GM19023 (cell line): Measurements from ENCODE around the gene CYP27B1.

Experiments
- ATAC-seq: cut with Tn5 transposase; IDR thresholded peaks from one replicate; pipeline ENCODE4 v1.9.1; 2021; ENCODE audit warnings: mild to moderate bottlenecking, moderate library complexity; ENCODE audit not compliant: unreplicated experiment

CYP27B1 gene

DNA sequence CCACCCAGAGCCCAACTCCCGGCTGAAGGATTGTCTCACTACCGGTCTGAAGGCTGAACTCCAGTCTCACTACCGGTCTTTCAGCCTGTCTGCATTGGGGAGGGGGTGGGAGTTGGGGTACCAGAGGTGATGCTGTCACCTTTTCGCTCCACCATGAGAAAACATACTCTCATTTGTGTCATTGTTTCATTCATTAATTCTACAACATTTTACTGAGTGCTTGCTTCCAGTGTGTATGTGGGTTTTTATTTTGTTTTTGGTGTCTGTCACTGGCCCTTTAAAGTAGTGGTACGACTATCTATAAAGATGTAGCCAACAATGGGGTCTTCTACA lies 14.2 kb downstream of the CYP27B1 start:
- no peak for ATAC-seq

DNA sequence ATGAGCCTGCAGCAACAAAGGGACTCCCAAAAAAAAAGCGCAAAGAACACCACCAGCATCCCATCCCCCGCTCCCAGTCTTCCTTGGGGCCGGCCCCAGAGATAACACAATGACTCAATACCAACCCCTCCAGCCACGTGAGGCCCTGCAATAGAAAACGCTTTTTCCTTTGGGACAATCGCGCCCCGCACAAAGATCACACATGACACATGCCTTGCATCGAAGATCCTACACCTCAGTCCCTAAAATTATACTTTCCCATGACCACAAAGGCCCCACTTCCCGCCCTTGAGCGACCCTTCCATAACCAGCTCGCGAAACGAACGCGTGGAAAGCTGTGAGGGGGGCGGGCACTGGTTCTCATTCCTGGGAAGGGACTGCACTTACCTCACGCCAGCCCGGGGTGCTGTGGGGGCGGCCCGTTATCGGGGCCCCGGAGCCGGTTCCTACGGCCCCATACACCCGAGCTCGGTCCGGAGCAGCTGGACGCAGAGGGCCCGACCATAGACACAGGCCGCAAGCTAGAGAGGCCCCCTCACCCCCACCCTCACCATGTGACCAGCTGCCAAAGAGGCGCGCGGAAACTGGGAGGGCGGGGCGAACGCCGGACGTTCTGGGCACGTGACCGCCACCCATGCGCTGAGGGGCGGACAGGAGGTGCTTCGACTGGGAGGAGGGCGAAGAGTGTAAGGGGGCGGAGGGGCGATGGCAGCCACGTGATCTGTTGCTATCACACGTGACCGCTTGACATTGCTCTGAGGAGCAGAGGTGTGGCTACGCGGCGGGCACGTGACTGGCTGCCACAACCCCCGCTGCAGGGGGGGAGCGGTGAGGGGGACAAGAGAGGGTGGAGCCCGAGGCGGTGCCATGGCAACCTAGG lies 14.8 kb downstream of the CYP27B1 start, which contains the start of gene CDK4:
Gene CDK4 (minus strand): TSS at position 523 of the 880 bp plus-strand sequence. CDS start 593 bp downstream, outside the sequence.
- ATAC-seq, result peak; percentile 69

DNA sequence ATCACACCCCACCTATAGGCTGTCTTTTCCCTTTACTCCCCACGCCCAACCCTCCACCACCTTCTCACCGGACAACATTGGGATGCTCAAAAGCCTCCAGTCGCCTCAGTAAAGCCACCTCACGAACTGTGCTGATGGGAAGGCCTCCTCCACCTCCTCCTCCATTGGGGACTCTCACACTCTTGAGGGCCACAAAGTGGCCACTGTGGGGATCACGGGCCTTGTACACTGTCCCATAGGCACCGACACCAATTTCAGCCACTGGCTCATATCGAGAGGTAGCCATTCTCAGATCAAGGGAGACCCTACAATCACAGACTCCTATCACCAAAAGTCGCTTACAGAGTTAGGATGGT lies 15.5 kb downstream of the CYP27B1 start:
- ATAC-seq, result no peak

DNA sequence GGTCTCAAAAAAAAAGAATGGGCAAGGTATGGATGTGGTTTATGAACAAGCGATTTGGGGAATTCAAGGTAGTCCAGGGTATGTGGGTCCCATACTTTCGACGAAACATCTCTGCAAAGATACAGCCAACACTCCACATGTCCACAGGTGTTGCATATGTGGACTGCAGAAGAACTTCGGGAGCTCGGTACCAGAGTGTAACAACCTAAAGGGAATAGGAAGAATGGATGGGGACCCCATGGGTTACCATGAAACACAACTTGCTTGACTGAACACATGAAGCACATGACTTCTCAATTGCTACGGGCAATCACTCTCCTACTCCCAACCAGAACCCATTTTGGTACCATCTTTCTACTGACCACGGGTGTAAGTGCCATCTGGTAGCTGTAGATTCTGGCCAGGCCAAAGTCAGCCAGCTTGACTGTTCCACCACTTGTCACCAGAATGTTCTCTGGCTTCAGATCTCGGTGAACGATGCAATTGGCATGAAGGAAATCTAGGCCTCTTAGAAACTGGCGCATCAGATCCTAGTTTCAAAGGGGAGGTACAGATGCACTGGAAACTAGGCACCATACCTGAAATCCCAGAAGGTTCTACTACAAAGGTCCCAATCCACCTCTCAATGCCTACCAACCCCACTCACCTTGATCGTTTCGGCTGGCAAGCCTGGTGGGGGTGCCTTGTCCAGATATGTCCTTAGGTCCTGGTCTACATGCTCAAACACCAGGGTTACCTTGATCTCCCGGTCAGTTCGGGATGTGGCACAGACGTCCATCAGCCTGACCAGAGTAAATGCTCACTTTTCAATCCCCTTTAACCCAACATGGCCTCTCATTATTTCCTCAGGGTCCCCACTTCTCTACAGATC lies 16.1 kb downstream of the CYP27B1 start:
- ATAC-seq, result no peak

DNA sequence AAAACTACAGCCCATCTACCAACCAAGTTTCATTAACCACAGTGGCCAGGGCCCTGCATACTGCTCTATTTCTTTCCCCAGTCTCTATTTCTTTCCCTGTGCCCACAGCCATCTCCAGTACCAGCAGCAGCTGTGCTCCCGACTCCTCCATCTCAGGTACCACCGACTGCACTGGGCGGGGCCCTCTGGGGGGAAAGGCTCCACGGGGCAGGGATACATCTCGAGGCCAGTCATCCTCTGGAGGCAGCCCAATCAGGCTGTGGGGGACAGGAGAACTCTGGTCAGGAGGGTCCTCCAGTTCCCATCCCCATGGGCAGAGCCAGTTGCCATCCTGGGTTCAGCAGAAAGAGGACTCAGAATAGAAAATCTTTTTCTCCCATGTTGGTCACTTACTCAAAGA lies 17.8 kb downstream of the CYP27B1 start:
- ATAC-seq, result no peak

DNA sequence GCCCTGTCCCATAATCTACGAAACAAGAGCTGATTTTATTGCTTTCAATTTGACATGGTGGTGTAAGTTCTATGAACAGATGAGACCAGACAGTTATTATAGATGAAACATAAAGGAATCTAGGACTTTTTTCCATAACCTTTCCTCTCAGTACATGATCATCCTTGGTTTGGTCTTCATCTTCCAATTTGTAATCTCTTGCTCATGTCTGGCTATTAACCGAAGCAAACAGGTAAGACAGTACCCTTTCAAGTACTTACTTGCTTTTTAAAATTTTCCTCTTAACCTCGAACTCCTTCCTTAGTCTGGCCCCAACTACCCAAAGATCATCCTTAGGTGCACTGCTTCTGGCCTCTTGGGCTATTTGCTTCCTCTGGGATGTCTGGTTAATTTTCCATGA lies 20.9 kb downstream of the CYP27B1 start:
- ATAC-seq, result no peak

DNA sequence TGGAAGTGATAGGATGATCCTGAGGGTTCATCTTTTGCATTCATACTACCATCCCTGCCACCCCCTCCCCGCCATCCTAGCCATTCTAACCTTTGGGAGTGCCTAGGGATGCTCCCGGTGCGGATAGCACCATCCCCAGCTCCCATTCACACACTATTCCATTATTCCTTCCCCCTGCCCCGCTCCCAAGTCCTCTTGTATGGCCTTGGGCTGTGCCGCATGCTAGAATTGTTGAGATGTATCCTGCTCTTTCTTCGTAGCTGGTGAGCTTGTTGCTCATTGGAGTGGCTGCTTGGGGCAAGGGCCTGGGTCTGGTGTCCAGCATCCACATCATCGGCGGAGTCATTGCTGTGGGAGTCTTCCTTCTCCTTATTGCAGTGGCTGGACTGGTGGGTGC lies 21.4 kb downstream of the CYP27B1 start:
- no peak for ATAC-seq

DNA sequence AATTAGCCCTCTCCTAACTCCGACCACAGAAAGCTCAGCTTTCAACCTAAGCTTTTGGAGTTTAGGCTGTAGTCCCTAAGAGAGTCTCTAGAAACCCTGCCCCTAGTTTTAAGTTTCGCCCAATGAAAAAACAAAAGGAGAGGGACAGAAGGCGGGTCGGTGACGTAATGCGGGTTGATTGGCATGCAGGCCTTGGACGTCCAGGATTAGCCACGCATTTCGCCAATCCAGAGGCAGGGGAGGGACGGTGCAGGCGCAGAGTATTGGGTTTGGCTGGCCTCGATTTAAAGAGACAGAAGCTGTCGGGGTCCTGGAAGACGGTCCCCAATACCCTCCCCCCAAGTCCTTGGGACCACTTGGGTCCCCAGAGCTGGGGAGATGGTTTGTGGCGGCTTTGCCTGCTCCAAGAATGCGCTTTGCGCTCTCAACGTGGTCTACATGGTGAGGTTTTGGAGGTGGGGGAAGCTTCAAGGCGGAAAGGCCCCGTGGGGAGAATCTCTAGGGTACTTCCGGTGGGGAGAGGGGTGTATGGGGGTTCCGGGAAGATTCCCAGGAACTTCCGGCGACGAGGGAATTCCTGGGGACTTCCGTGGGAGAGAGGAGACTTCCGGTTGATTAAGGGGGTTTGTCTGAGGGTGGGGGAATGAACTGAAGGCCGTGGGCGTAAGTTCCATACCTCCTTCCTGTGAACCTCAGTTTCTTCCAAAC lies 21.9 kb downstream of the CYP27B1 start, which contains the start of gene TSPAN31:
Gene TSPAN31 (plus strand): TSS at position 263 of the 708 bp plus-strand sequence. CDS start 116 bp downstream, at position 379.
- peak; percentile 85 for ATAC-seq

DNA sequence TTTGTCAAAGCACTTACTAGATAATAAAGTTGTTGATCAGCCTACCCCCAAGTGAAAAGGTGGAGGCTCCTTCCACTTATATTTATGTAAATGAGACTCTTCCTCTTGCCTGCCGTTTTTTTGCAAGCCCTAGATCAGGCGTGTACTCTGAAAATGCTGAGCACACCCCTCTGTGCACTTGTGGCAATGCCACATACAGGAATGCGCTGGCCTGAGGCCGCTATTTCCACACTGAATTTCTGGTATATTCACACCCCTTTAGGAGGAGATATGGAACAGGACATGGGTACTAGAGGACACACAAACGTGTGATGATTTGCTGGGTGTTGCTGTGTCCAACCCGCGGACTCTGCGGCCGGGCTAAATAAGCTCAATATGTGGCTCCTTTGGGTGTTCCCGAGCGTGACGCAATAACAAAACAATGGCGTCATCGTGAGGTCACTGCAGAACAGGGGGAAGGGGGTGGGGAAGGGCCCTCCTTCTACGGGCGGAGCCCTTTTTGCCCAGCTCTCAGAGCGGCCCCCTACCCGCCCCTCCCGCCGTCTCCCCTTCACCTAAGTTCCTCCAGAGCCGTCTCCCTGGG lies 22.6 kb downstream of the CYP27B1 start:
- peak; percentile 33 for ATAC-seq

DNA sequence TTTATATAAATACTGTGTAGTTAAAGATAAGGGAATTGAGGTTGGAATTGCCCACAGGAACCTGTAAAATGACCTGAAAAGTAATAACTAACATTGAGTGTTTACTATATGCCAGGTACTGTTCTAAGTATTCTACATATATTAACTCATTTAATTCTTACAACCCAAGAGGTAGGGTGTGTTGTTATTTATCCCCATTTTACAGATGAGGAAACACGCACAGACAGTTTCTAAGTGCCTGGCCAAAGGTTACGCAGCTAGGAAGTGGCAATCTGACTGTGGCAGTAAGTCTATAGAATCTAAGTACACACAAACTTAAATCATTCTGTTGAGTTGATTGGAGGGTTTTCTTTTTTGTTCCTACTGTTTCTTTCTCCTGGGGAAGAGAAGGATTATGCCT lies 23.1 kb downstream of the CYP27B1 start:
- ATAC-seq, result no peak

DNA sequence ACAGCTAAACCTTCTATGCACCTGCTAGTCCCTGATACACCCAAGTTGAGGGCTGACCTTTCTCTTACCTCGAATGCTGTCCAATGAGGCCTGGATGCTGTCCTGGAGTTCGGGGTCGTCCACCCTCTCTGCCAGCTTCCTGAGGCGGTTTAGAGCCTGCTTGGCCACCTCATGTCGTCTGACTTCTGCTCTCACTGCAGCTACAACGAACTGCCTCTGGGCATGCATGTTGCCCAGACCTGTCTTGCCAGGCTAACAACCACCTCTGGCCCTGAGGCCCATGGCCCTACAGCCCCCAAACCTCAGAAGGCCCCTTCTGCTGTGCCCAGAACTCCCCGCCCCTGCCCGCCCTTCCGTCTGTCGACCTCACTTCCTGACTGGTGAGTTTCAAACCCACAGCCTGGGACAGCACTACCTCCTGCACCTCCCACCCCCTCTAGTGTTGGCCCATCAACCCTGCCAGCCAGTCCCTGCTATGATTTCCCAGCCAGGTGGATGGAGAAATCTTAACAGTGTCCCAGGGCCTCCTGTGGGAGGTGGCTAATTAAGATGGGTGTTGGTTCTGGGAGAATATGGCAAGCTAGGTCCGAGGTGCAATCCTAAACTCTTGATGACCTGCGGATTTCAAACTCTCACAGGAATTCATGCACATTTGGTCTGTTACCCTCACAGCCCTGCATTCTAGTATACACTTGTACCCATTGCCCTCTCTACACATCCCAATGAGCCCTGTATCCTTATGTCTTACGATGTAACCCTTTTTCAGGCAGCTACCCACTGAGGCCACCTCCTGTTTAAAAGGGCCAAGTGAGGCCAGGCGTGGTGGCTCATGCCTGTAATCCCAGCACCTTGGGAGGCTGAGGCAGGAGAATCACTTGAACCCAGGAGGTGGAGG lies 24.8 kb downstream of the CYP27B1 start:
- ATAC-seq, result peak; percentile 51

DNA sequence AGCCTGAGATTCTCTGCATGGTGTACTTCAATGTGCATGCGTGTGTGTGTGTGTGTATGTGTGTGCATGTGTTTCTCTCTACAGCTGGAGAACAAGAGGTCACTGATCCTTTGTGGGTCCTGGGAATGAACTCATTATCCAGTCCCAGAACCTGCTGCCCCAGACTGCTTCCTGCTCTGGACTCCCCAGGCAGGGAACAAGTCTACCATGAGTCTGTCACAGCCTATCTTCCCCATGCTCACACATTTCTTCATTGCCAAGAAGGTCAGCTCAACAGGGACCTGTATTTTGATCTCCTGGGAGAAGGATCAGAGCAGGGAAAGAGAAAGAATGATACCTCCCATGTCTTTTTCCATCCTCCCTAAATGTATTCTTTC lies 25.5 kb downstream of the CYP27B1 start:
- no peak for ATAC-seq

DNA sequence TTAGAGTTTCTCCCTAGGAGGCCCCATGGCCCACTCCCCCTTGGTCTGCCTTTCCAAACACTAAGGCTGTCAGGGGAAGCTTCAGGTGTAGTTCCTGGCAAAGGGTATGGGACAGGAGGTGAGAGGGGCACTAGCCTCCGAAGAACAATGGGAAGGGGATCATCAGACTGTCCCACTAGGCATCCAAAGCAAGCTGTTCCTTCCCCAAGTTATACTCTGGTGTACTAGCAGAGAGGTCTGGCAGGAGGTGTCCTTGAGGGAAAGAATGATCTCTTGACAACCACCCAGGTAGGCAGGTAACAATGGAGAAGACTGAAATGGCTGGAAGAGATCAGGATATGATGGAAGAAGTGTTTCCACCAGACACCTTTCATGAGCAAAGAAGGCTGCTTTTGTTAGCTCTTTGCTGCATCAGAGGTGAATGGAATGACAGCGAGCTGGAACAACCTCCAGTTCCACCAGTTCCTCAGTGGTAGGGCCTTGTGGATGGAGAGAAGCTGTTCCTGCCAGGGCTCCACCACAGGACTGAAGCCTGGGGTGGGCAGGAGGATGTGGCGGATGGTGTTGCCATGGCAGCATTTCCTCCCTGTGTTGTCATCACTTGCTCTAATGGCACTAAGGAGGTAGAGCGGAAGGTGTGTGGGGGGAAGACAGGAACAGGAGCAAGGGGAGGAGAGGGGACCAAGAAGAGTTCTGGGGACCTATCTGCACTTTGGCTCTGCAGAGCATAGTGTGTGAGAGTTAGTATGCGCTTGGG lies 26.0 kb downstream of the CYP27B1 start:
- ATAC-seq, result peak; percentile 30

DNA sequence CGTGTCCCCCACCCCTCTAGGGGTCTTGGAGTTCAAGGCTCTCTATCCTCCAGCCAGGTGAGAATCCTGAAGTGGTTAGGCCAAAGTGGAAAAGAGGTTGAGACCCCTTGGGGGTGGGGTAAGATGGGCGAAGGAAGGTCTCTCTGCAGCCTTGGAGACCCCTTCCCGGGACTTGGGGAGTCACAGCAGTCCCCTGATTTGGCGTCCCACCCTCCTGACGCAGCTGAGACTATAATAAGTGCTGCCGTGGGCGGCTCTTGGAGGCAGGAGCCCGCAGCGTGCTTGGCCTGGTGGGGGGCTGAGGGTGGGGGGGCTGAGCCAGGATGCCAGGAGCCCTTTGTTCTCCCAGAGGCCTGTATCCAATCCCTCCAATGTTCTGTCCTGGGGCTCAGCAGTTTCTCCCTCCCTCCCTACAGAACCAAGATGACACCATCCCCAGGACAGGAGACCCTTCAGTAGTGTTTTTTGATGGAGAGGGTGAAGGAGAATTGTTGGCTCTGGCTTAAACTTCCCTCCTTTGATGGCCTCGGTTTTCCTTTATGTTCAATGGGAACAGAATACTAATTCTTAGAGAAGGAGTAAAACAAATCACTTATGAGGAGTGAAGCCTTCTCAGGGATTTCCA lies 26.9 kb downstream of the CYP27B1 start:
- ATAC-seq, result no peak

DNA sequence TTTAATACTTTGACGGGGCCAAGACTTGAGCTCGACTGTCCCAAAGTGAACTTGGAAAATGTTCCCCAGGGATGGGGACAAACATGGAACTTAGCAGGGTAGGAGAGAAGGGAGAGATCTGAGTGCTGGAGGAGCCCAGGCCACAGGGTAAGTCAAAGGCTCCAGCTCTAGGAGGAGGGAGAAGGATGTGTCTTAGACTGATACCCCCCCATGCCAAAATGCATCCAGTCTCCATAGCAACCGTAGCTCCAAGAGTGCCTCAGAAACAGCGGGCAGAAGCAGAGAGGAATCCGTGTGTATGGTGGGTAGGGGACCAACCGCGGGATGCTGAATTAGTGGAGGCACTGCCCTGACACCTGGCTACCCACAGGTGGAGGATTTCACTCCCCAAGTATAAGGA lies 27.5 kb downstream of the CYP27B1 start:
- no peak for ATAC-seq

DNA sequence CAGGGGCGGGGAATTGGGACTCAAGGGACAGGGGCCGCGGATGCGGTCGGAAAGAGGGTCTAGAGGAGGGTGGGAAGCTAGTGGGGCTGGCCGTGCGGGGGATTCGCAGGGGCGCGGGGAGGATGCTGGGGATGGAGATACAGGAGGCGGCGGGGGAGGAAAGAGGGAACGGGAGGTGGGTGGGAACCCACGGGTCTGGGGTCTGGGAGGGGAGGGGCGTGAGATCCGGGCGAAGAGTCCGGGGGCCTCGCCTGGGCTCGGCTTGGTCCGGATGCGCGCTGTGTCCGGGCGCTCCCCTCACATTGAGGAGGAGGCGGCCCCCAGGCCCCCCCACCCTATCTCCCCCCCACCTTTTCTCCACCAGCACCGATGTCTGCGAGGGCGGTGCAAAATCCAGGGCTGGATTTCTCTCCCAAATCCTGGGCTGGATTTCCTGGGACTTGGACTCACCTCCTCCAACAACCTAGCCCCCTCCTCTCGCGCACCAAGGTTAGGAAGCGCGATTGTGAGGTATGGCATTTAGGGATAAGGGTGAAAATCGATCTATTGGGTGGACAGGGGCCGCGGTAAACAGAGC lies 28.1 kb downstream of the CYP27B1 start, which contains the start of gene AGAP2:
Gene AGAP2 (minus strand): TSS at position 82 of the 577 bp plus-strand sequence. CDS start 496 bp downstream, outside the sequence.
- no peak for ATAC-seq

DNA sequence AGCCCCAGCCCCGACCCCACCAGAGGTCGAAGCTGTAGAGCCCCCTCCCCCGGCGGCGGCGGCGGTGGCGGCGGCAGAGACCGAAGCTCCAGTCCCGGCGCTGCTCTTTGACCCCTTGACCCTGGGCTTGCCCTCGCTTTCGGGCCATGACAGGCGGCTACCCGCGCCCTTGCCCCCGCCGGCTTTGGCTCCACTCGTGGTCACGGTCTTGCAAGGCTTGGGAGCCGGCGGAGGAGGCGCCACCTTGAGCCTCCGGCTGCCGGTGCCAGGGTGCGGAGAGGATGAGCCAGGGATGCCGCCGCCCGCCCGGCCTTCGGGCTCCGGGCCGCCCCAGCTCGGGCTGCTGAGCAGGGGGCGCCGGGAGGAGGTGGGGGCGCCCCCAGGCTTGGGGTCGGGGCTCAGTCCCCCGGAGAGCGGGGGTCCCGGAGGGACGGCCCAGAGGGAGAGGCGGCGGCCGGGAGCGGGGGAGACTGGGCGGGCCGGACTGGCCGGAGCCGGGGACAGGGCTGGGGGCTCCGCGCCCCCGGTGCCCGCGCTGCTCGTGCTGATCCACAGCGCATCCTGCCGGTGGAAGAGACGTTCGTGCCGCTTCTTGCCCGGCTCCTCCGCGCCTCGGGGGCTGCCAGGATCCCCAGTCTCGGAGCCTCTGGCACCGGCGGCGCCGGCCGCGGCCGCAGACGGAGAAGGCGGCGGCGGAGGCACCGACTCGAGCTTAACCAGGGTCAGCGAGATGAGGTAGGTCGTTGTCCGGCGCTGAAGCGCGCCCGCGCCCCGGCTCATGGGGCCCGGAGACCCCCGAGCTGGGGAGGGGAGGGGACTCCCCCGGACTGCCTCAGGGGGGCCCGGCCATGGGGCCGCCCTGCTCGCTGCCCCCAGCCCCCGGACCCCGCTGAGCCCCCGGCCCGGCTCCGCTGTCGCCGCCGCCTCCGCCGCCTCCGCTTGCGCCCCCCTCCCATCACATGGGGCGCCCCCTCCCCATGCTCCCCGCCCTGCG lies 29.1 kb downstream of the CYP27B1 start:
- ATAC-seq, result no peak
